ENCODE measurements around the gene FIG4. TPM values are rescaled to one million over a fixed set of nuclear protein-coding genes. Genes with fewer than 3 reads are reported as not detected.

The FIG4 gene
- polyA plus RNA-seq, 3 donors, result 27.2 to 65.3 (median 53.7) TPM

- Histone ChIP-seq H3K9me3 (replicated peaks in 1 of 2; ENCODE audit: control insufficient read depth in 1 of 2, insufficient read depth in 1 of 2, low read length in 2 of 2) (no peaks in the 10 kb centered on the region), H2AFZ (ENCODE audit: insufficient read depth, low read depth, low read length, poor library complexity, severe bottlenecking) (no peak overlapping the region), H3K79me2 (ENCODE audit: insufficient read depth, low read length) (no peaks in the 10 kb centered on the region), H4K20me1 (ENCODE audit: insufficient read depth, low read length) (no peaks in the 10 kb centered on the region), H3K27me3 (ENCODE audit: control insufficient read depth in 2 of 2, insufficient read depth in 2 of 2, low read length in 2 of 2) (no peaks in the 10 kb centered on the region), H3K9ac (ENCODE audit: insufficient read depth, low read length, poor library complexity, severe bottlenecking) (no peak overlapping the region), H3K4me2 (replicated peaks; ENCODE audit: extremely low read depth, low read length, poor library complexity, severe bottlenecking) (no peak overlapping the region), H3K4me1 (ENCODE audit: control insufficient read depth in 1 of 2, insufficient read depth in 2 of 2, low read length in 2 of 2) (no peaks in the 10 kb centered on the region), H3K4me3 (replicated peaks in 1 of 3; ENCODE audit: low read depth in 2 of 3, low read length in 3 of 3) (no peak overlapping the region), H3K36me3 (replicated peaks in 1 of 2; ENCODE audit: control insufficient read depth in 1 of 2, insufficient read depth in 2 of 2, low read length in 2 of 2) (no peaks in the 10 kb centered on the region), H3K27ac (ENCODE audit: low read depth in 1 of 2, low read length in 2 of 2) (no peak overlapping the region)
- 89% methylated on average over 1 of the region's 1 CpG for WGBS (ENCODE audit: insufficient coverage)
- Mint-ChIP-seq H3K4me1 (no peaks in the 10 kb centered on the region), H3K27me3 (ENCODE audit: low read depth in 3 of 3) (no peaks in the 10 kb centered on the region), H3K27ac (no peak overlapping the region), H3K36me3 (peaks cover 8 to 19% of the 10 kb centered on the region in 2 donors), H3K9me3 (peaks cover 0 to 6% (median 2%) of the 10 kb centered on the region in 7 donors), H3K4me3 (no peak overlapping the region)
- intact Hi-C loops (cut with micrococcal nuclease), result no loop called here
- no peak for DNase-seq
- TF ChIP-seq, protein P1, sequence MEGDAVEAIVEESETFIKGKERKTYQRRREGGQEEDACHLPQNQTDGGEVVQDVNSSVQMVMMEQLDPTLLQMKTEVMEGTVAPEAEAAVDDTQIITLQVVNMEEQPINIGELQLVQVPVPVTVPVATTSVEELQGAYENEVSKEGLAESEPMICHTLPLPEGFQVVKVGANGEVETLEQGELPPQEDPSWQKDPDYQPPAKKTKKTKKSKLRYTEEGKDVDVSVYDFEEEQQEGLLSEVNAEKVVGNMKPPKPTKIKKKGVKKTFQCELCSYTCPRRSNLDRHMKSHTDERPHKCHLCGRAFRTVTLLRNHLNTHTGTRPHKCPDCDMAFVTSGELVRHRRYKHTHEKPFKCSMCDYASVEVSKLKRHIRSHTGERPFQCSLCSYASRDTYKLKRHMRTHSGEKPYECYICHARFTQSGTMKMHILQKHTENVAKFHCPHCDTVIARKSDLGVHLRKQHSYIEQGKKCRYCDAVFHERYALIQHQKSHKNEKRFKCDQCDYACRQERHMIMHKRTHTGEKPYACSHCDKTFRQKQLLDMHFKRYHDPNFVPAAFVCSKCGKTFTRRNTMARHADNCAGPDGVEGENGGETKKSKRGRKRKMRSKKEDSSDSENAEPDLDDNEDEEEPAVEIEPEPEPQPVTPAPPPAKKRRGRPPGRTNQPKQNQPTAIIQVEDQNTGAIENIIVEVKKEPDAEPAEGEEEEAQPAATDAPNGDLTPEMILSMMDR (IDR thresholded peaks at IDR 0.05), result no peak
Measured at GRCh38 chr6:109672175-109672574, 18.9 kb upstream of the FIG4 start.

GRCh38 chr6:109672839-109673238 lies 18.3 kb upstream of the FIG4 start:
- Histone ChIP-seq H3K9ac (ENCODE audit: insufficient read depth, low read length, poor library complexity, severe bottlenecking) (no peak overlapping the region), H2AFZ (ENCODE audit: insufficient read depth, low read depth, low read length, poor library complexity, severe bottlenecking) (no peak overlapping the region), H3K4me1 (ENCODE audit: control insufficient read depth in 1 of 2, insufficient read depth in 2 of 2, low read length in 2 of 2) (no peaks in the 10 kb centered on the region), H3K79me2 (ENCODE audit: insufficient read depth, low read length) (no peaks in the 10 kb centered on the region), H3K27me3 (ENCODE audit: control insufficient read depth in 2 of 2, insufficient read depth in 2 of 2, low read length in 2 of 2) (no peaks in the 10 kb centered on the region), H4K20me1 (ENCODE audit: insufficient read depth, low read length) (no peaks in the 10 kb centered on the region), H3K36me3 (replicated peaks in 1 of 2; ENCODE audit: control insufficient read depth in 1 of 2, insufficient read depth in 2 of 2, low read length in 2 of 2) (no peaks in the 10 kb centered on the region), H3K4me3 (replicated peaks in 1 of 3; ENCODE audit: low read depth in 2 of 3, low read length in 3 of 3) (no peak overlapping the region), H3K9me3 (replicated peaks in 1 of 2; ENCODE audit: control insufficient read depth in 1 of 2, insufficient read depth in 1 of 2, low read length in 2 of 2) (no peaks in the 10 kb centered on the region), H3K27ac (ENCODE audit: low read depth in 1 of 2, low read length in 2 of 2) (no peak overlapping the region), H3K4me2 (replicated peaks; ENCODE audit: extremely low read depth, low read length, poor library complexity, severe bottlenecking) (no peak overlapping the region)
- TF ChIP-seq, protein P1 (IDR thresholded peaks at IDR 0.05), result no peak
- intact Hi-C loops (cut with micrococcal nuclease), result no loop called here
- no peaks in the 10 kb centered on the region for H3K27me3 Mint-ChIP-seq (ENCODE audit: low read depth in 3 of 3)
- peaks cover 8 to 19% of the 10 kb centered on the region in 2 donors for H3K36me3 Mint-ChIP-seq
- no peak overlapping the region for H3K4me3 Mint-ChIP-seq
- no peak for DNase-seq
- no peak overlapping the region for H3K27ac Mint-ChIP-seq
- H3K4me1 Mint-ChIP-seq, result no peaks in the 10 kb centered on the region
- peaks cover 0 to 5% (median 1%) of the 10 kb centered on the region in 7 donors for H3K9me3 Mint-ChIP-seq
